NCI-H526 treated with DMSO at 0.1 percent for 48 hours (cell line): Measurements from ENCODE around the gene PC.

Experiments used
- DNase-seq: peaks from one replicate; lab custom pipeline; 2025; lab: John Stamatoyannopoulos, UW

The PC gene

GRCh38 chr11:66953081-66953833, 4.9 kb downstream of the PC start:
- DNase-seq = no peak

- DNase-seq = no peak
Measured at GRCh38 chr11:66951927-66952337, 6.3 kb downstream of the PC start.

GRCh38 chr11:66951135-66951534, 7.0 kb downstream of the PC start:
- no peak for DNase-seq

GRCh38 chr11:66950112-66950535, 8.1 kb downstream of the PC start:
- DNase-seq = no peak

GRCh38 chr11:66938582-66939135, 19.5 kb downstream of the PC start:
- DNase-seq = no peak

GRCh38 chr11:66937193-66937733, 20.9 kb downstream of the PC start:
- no peak for DNase-seq

GRCh38 chr11:66936311-66936711, 21.9 kb downstream of the PC start:
- no peak for DNase-seq

- no peak for DNase-seq
Measured at GRCh38 chr11:66934950-66935779, 23.0 kb downstream of the PC start.

- DNase-seq = no peak
Measured at GRCh38 chr11:66933531-66933930, 24.7 kb downstream of the PC start.

- DNase-seq = no peak
Measured at GRCh38 chr11:66932543-66932942, 25.6 kb downstream of the PC start.

- DNase-seq = no peak
Measured at GRCh38 chr11:66929753-66930152, 28.4 kb downstream of the PC start.

- DNase-seq = no peak
Measured at GRCh38 chr11:66924272-66924671, 33.9 kb downstream of the PC start.

GRCh38 chr11:66922551-66922950, 35.6 kb downstream of the PC start:
- no peak for DNase-seq

GRCh38 chr11:66920978-66921784, 37.0 kb downstream of the PC start:
- DNase-seq = no peak

- DNase-seq = no peak
Measured at GRCh38 chr11:66919923-66920322, 38.3 kb downstream of the PC start.

GRCh38 chr11:66918741-66919140, 39.4 kb downstream of the PC start:
- DNase-seq = no peak

GRCh38 chr11:66915866-66916265, 42.3 kb downstream of the PC start:
- DNase-seq = no peak

- no peak for DNase-seq
Measured at GRCh38 chr11:66915046-66915832, 42.9 kb downstream of the PC start.

GRCh38 chr11:66914505-66914904, 43.7 kb downstream of the PC start:
- no peak for DNase-seq

- DNase-seq = no peak
Measured at GRCh38 chr11:66912911-66913310, 45.3 kb downstream of the PC start.

GRCh38 chr11:66912361-66912760, 45.8 kb downstream of the PC start:
- DNase-seq = no peak
